SU-DHL-6 (cell line): ENCODE data around the gene SLC25A28.

Experiments used
- H2AFZ ChIP-seq: fragments of 200-600 bp; sonication (generic); 2 replicates; pipeline ENCODE4 v1.6.1; 2014; ENCODE audit warnings: low read depth, mild to moderate bottlenecking, moderate library complexity, mixed read lengths, antibody characterized with exemption, low read length; ENCODE audit not compliant: severe bottlenecking
- H3F3A ChIP-seq: fragments of 200-600 bp; shearing (Covaris generic); 2 replicates; pipeline ENCODE4 v1.6.0; 2016; ENCODE audit warnings: antibody characterized with exemption, mild to moderate bottlenecking; ENCODE audit not compliant: insufficient read depth
- H3K27ac ChIP-seq: fragments of 200-600 bp; sonication (generic); 2 replicates; pipeline ENCODE4 v1.5.1; 2016; ENCODE audit warnings: low read depth, mild to moderate bottlenecking, low read length, moderate library complexity, mixed read lengths
- H3K27me3 ChIP-seq: fragments of 200-600 bp; sonication (generic), shearing (Covaris generic); 2 replicates; pipeline ENCODE4 v1.6.0; 2014; ENCODE audit warnings: mild to moderate bottlenecking, low read length
- H3K36me3 ChIP-seq: fragments of 200-600 bp; sonication (generic); 2 replicates; pipeline ENCODE4 v1.6.1; 2014; ENCODE audit warnings: mild to moderate bottlenecking, low read length, mixed read lengths
- H3K4me2 ChIP-seq: fragments of 300-600, 200-600 bp; shearing (Covaris generic), sonication (generic); 2 replicates; pipeline ENCODE4 v1.6.0; 2014; ENCODE audit warnings: low read length, low read depth, mild to moderate bottlenecking; ENCODE audit not compliant: poor library complexity, severe bottlenecking
- H3K4me3 ChIP-seq: fragments of 200-600 bp; sonication (generic); 2 replicates; pipeline ENCODE4 v1.5.1; 2014; ENCODE audit warnings: antibody characterized with exemption, low read length, mild to moderate bottlenecking, mixed read lengths; ENCODE audit not compliant: insufficient read depth, poor library complexity, severe bottlenecking
- H3K79me2 ChIP-seq: fragments of 200-600 bp; sonication (generic); 2 replicates; pipeline ENCODE4 v1.6.1; 2014; ENCODE audit warnings: mild to moderate bottlenecking, low read length, moderate library complexity; ENCODE audit not compliant: insufficient read depth
- H3K9ac ChIP-seq: fragments of 200-600 bp; sonication (generic); 2 replicates; pipeline ENCODE4 v1.7.0; 2014; ENCODE audit warnings: mild to moderate bottlenecking, low read length
- H3K9me2 ChIP-seq: fragments of 200-600 bp; sonication (generic); replicated peaks from 2 replicates; pipeline ENCODE4 v1.6.1; 2014; ENCODE audit warnings: low read length; ENCODE audit not compliant: insufficient read depth
- H3K9me3 ChIP-seq: fragments of 200-600 bp; sonication (generic); 2 replicates; pipeline ENCODE4 v1.6.1; 2014; ENCODE audit warnings: low read length, mixed read lengths; ENCODE audit not compliant: insufficient read depth
- H4K20me1 ChIP-seq: fragments of 200-600 bp; sonication (generic); 2 replicates; pipeline ENCODE4 v1.6.1; 2014; ENCODE audit warnings: low read depth, mild to moderate bottlenecking, antibody characterized with exemption, low read length, moderate library complexity, mixed read lengths
- EZH2phosphoT487 ChIP-seq: fragments of 200-600 bp; sonication (generic), shearing (Covaris generic); conservative IDR thresholded peaks from 2 replicates; pipeline ENCODE4 v1.6.1; 2018; ENCODE audit warnings: mild to moderate bottlenecking, antibody characterized with exemption, low read length, moderate library complexity, mixed read lengths
- TF ChIP-seq, protein P1 (sequence below): fragments of 200-600 bp; sonication (generic); IDR thresholded peaks from one replicate; pipeline ENCODE4 v1.5.1; 2017; ENCODE audit warnings: antibody characterized with exemption, mild to moderate bottlenecking, low read length, moderate library complexity; ENCODE audit not compliant: insufficient read depth, poor library complexity, severe bottlenecking

Gene SLC25A28

DNA sequence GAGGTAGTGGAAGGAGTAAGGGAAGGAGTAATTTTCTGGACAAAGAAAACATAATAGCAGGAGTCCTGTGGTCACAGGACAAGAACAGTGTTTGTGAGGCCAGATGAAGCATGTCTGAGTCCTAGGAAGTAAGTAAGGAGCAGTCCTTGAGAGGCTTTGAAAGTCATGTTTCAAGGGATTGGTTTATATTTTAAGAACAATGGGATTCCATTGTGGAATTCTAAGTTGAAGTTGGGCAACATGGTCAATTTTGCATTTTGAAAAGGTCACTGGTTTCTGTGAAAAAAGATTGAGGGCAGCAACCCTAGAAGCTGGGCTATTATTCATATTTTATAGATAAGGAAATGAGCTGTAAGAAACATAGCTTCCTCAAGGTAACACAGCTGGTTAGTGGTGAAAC is 10.8 kb upstream of the SLC25A28 start:
- Histone ChIP-seq H3K79me2 (no peaks in the 10 kb centered on the region), H3K9ac (no peak overlapping the region), H2AFZ (no peak overlapping the region), H4K20me1 (no peaks in the 10 kb centered on the region), H3K27me3 (no peaks in the 10 kb centered on the region), H3F3A (no peaks in the 10 kb centered on the region), H3K27ac (no peak overlapping the region), H3K4me2 (no peak overlapping the region), H3K9me3 (no peaks in the 10 kb centered on the region), H3K4me3 (no peak overlapping the region), H3K36me3 (no peaks in the 10 kb centered on the region), H3K9me2 (no peaks in the 10 kb centered on the region)
- TF ChIP-seq, protein P1, sequence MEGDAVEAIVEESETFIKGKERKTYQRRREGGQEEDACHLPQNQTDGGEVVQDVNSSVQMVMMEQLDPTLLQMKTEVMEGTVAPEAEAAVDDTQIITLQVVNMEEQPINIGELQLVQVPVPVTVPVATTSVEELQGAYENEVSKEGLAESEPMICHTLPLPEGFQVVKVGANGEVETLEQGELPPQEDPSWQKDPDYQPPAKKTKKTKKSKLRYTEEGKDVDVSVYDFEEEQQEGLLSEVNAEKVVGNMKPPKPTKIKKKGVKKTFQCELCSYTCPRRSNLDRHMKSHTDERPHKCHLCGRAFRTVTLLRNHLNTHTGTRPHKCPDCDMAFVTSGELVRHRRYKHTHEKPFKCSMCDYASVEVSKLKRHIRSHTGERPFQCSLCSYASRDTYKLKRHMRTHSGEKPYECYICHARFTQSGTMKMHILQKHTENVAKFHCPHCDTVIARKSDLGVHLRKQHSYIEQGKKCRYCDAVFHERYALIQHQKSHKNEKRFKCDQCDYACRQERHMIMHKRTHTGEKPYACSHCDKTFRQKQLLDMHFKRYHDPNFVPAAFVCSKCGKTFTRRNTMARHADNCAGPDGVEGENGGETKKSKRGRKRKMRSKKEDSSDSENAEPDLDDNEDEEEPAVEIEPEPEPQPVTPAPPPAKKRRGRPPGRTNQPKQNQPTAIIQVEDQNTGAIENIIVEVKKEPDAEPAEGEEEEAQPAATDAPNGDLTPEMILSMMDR = no peak
- TF ChIP-seq EZH2phosphoT487 = no peak

DNA sequence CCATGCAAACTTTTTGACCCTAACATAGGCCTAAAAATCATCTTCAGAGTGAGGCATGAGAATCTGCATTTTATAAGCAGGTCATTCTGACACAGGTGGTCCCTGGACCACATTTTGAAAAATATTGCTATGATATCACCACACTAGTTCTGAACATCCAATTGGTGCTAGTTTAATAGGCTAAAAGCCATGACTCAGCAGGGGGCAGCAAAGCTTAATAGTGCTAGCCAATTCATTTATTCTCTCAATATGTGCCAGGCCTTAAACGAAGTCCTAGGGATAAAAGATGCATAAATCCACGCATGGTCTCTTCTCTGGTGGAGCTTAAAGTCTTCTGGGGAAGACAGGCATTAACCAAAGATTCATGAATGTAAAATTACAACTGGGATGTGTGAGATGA is 10.2 kb upstream of the SLC25A28 start:
- Histone ChIP-seq H3K9me3 (no peaks in the 10 kb centered on the region), H3K27ac (no peak overlapping the region), H3K4me3 (no peak overlapping the region), H3F3A (no peaks in the 10 kb centered on the region), H3K9me2 (no peaks in the 10 kb centered on the region), H3K36me3 (no peaks in the 10 kb centered on the region), H3K4me2 (no peak overlapping the region), H3K79me2 (no peaks in the 10 kb centered on the region), H2AFZ (no peak overlapping the region), H3K9ac (no peak overlapping the region), H3K27me3 (no peaks in the 10 kb centered on the region), H4K20me1 (no peaks in the 10 kb centered on the region)
- no peak for TF ChIP-seq EZH2phosphoT487
- TF ChIP-seq, protein P1 = peak; percentile 39

DNA sequence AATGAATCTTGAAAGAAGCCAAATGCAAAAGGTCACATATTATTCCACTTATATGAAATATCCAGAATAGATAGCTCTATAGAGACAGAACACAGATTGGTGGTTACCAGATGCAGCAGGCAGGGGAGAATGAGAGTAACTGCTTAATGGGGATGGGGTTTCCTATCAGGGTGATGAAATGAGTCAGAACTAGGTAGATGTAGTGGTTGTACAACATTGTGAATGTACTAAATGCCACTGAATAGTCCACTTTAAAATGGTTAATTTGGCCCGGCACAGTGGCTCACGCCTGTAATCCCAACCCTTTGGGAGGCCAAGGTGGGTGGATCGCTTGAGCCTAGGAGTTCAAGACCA is 9.4 kb upstream of the SLC25A28 start:
- Histone ChIP-seq H3F3A (no peaks in the 10 kb centered on the region), H3K9me3 (no peaks in the 10 kb centered on the region), H3K4me2 (no peak overlapping the region), H3K9me2 (no peaks in the 10 kb centered on the region), H4K20me1 (no peaks in the 10 kb centered on the region), H3K27ac (no peak overlapping the region), H3K9ac (no peak overlapping the region), H3K79me2 (no peaks in the 10 kb centered on the region), H3K27me3 (no peaks in the 10 kb centered on the region), H3K4me3 (no peak overlapping the region), H3K36me3 (no peaks in the 10 kb centered on the region), H2AFZ (no peak overlapping the region)
- TF ChIP-seq, protein P1 = no peak
- TF ChIP-seq EZH2phosphoT487 = no peak
